ENCODE measurements around the gene TBXAS1. TPM values are rescaled to one million over a fixed set of nuclear protein-coding genes. Genes with fewer than 3 reads are reported as not detected.
A peak's percentile ranks its signal among the peaks of the same experiment; 100 is the strongest.

The TBXAS1 gene
- total and polyA plus RNA-seq, 5 experiments from 2014 or later, result 0.41 to 2.7 (median 1.1) TPM

- Mint-ChIP-seq H3K27me3 (no peaks in the 10 kb centered on the region), H3K36me3 (no peaks in the 10 kb centered on the region), H3K4me1 (peaks cover 0 to 3% (median 0%) of the 10 kb centered on the region in 4 donors), H3K9me3 (no peaks in the 10 kb centered on the region), H3K4me3 (no peak overlapping the region), H3K27ac (peak overlapping the region in 1 of 10 donors; percentile 65)
- no peak for ATAC-seq
- no peak for DNase-seq
- POLR2A ChIA-PET, result no interaction called here
Observed at GRCh38 chr7:140015471-140015970, 186.5 kb downstream of the TBXAS1 start.

GRCh38 chr7:140016540-140016939 lies 187.5 kb downstream of the TBXAS1 start:
- DNase-seq (no peak), ATAC-seq (no peak)
- Mint-ChIP-seq H3K4me1 (peaks cover 0 to 3% (median 0%) of the 10 kb centered on the region in 4 donors), H3K36me3 (no peaks in the 10 kb centered on the region), H3K27ac (no peak overlapping the region), H3K4me3 (no peak overlapping the region), H3K27me3 (no peaks in the 10 kb centered on the region), H3K9me3 (no peaks in the 10 kb centered on the region)
- POLR2A ChIA-PET, result no interaction called here

- POLR2A ChIA-PET, result no interaction called here
- Mint-ChIP-seq H3K4me1 (peaks cover 0 to 7% (median 2%) of the 10 kb centered on the region in 4 donors), H3K27ac (no peak overlapping the region), H3K4me3 (no peak overlapping the region), H3K9me3 (no peaks in the 10 kb centered on the region), H3K36me3 (peaks cover 0 to 2% (median 0%) of the 10 kb centered on the region in 3 donors), H3K27me3 (no peaks in the 10 kb centered on the region)
- ATAC-seq, result no peak
- DNase-seq, result no peak
Observed at GRCh38 chr7:140017034-140017433, 188.0 kb downstream of the TBXAS1 start.

GRCh38 chr7:140017543-140017942 lies 188.5 kb downstream of the TBXAS1 start:
- POLR2A ChIA-PET, result no interaction called here

GRCh38 chr7:140018125-140019043 lies 189.3 kb downstream of the TBXAS1 start:
- Mint-ChIP-seq H3K4me3 (no peak overlapping the region), H3K27me3 (no peaks in the 10 kb centered on the region), H3K9me3 (no peaks in the 10 kb centered on the region), H3K36me3 (peaks cover 0 to 14% (median 0%) of the 10 kb centered on the region in 3 donors), H3K4me1 (peaks cover 0 to 7% (median 3%) of the 10 kb centered on the region in 4 donors), H3K27ac (peak overlapping the region in 3 of 10 donors; percentile 22 to 37 (median 32))
- no peak for ATAC-seq
- POLR2A ChIA-PET, result no interaction called here
- DNase-seq, result no peak

More at GRCh38 chr7:140017543-140017942, 188.5 kb downstream of the TBXAS1 start:
- Mint-ChIP-seq H3K4me1 (peaks cover 0 to 7% (median 3%) of the 10 kb centered on the region in 4 donors), H3K36me3 (peaks cover 0 to 5% (median 0%) of the 10 kb centered on the region in 3 donors), H3K9me3 (no peaks in the 10 kb centered on the region), H3K27ac (no peak overlapping the region), H3K4me3 (no peak overlapping the region), H3K27me3 (no peaks in the 10 kb centered on the region)
- ATAC-seq, result no peak
- no peak for DNase-seq

- Mint-ChIP-seq H3K27me3 (no peaks in the 10 kb centered on the region), H3K4me1 (peaks cover 0 to 7% (median 3%) of the 10 kb centered on the region in 4 donors), H3K4me3 (no peak overlapping the region), H3K9me3 (no peaks in the 10 kb centered on the region), H3K27ac (peak overlapping the region in 4 of 10 donors; percentile 22 to 46 (median 34)), H3K36me3 (peaks cover 0 to 22% (median 2%) of the 10 kb centered on the region in 3 donors)
- POLR2A ChIA-PET, result no interaction called here
- ATAC-seq, result no peak
- no peak for DNase-seq
Observed at GRCh38 chr7:140019172-140019571, 190.1 kb downstream of the TBXAS1 start.

GRCh38 chr7:140019606-140020005 lies 190.5 kb downstream of the TBXAS1 start:
- ATAC-seq (no peak), DNase-seq (no peak)
- H3K27me3 Mint-ChIP-seq, result no peaks in the 10 kb centered on the region
- H3K9me3 Mint-ChIP-seq, result no peaks in the 10 kb centered on the region
- POLR2A ChIA-PET, result interaction anchor here (0.7 kb wide), 1 partner anchor 466 kb away, joined by 3 read pairs; no protein-coding TSS in a partner anchor
- H3K36me3 Mint-ChIP-seq, result peaks cover 0 to 26% (median 6%) of the 10 kb centered on the region in 3 donors
- peaks cover 0 to 7% (median 3%) of the 10 kb centered on the region in 4 donors for H3K4me1 Mint-ChIP-seq
- H3K27ac Mint-ChIP-seq, result peak overlapping the region in 1 of 10 donors; percentile 31
- H3K4me3 Mint-ChIP-seq, result no peak overlapping the region

GRCh38 chr7:140021603-140022002 lies 192.5 kb downstream of the TBXAS1 start:
- ATAC-seq (no peak), DNase-seq (no peak)
- H3K9me3 Mint-ChIP-seq, result no peaks in the 10 kb centered on the region
- H3K4me1 Mint-ChIP-seq, result peaks cover 0 to 7% (median 3%) of the 10 kb centered on the region in 4 donors
- peaks cover 3 to 43% (median 12%) of the 10 kb centered on the region in 3 donors for H3K36me3 Mint-ChIP-seq
- H3K4me3 Mint-ChIP-seq, result no peak overlapping the region
- no peaks in the 10 kb centered on the region for H3K27me3 Mint-ChIP-seq
- POLR2A ChIA-PET, result no interaction called here
- peak overlapping the region in 4 of 10 donors; percentile 48 to 69 (median 55) for H3K27ac Mint-ChIP-seq

GRCh38 chr7:140022582-140023211 lies 193.6 kb downstream of the TBXAS1 start:
- Mint-ChIP-seq H3K27ac (peak overlapping the region in 5 of 10 donors; percentile 18 to 85 (median 69)), H3K36me3 (peaks cover 3 to 52% (median 14%) of the 10 kb centered on the region in 3 donors), H3K4me1 (peaks cover 0 to 7% (median 3%) of the 10 kb centered on the region in 4 donors), H3K4me3 (no peak overlapping the region), H3K27me3 (no peaks in the 10 kb centered on the region), H3K9me3 (no peaks in the 10 kb centered on the region)
- ATAC-seq, result no peak
- DNase-seq, result no peak
- POLR2A ChIA-PET, result no interaction called here

- no peak for DNase-seq
- Mint-ChIP-seq H3K4me3 (no peak overlapping the region), H3K36me3 (peaks cover 3 to 62% (median 18%) of the 10 kb centered on the region in 3 donors), H3K9me3 (no peaks in the 10 kb centered on the region), H3K27ac (peak overlapping the region in 1 of 10 donors; percentile 63), H3K27me3 (no peaks in the 10 kb centered on the region), H3K4me1 (peaks cover 0 to 9% (median 3%) of the 10 kb centered on the region in 4 donors)
- ATAC-seq, result no peak
- POLR2A ChIA-PET, result interaction anchor here (0.6 kb wide), 1 partner anchor 38 kb away, joined by 3 read pairs; no protein-coding TSS in a partner anchor
Observed at GRCh38 chr7:140023728-140024127, 194.7 kb downstream of the TBXAS1 start.

- H3K27me3 Mint-ChIP-seq, result no peaks in the 10 kb centered on the region
- peaks cover 0 to 6% (median 3%) of the 10 kb centered on the region in 4 donors for H3K4me1 Mint-ChIP-seq
- H3K9me3 Mint-ChIP-seq, result no peaks in the 10 kb centered on the region
- no peak overlapping the region for H3K4me3 Mint-ChIP-seq
- POLR2A ChIA-PET, result interaction anchor here (0.5 kb wide), 1 partner anchor 420 kb away, joined by 3 read pairs; no protein-coding TSS in a partner anchor
- no peak for ATAC-seq
- peak overlapping the region in 4 of 10 donors; percentile 7 to 63 (median 38) for H3K27ac Mint-ChIP-seq
- H3K36me3 Mint-ChIP-seq, result peaks cover 3 to 70% (median 20%) of the 10 kb centered on the region in 3 donors
- DNase-seq, result no peak
Observed at GRCh38 chr7:140024585-140024984, 195.5 kb downstream of the TBXAS1 start.

- ATAC-seq (no peak), DNase-seq (no peak)
- no peak overlapping the region for H3K4me3 Mint-ChIP-seq
- peaks cover 3 to 77% (median 20%) of the 10 kb centered on the region in 3 donors for H3K36me3 Mint-ChIP-seq
- peak overlapping the region in 1 of 10 donors; percentile 62 for H3K27ac Mint-ChIP-seq
- H3K4me1 Mint-ChIP-seq, result peaks cover 0 to 7% (median 4%) of the 10 kb centered on the region in 4 donors
- H3K9me3 Mint-ChIP-seq, result no peaks in the 10 kb centered on the region
- POLR2A ChIA-PET, result no interaction called here
- no peaks in the 10 kb centered on the region for H3K27me3 Mint-ChIP-seq
Observed at GRCh38 chr7:140025241-140025640, 196.2 kb downstream of the TBXAS1 start.
